Testis (tissue), 3 donors: ENCODE results near the gene ANO6. TPM values are rescaled to one million over a fixed set of nuclear protein-coding genes. Genes with fewer than 3 reads are reported as not detected.

Experiments used
- DNase-seq: peaks from one replicate; pipeline ENCODE4 v3.0.0-alpha.2; 2019
- H3K27ac ChIP-seq, 2 donors: fragments of 200-600 bp; sonication (generic); one replicate each; pipeline ENCODE4 v1.5.1; 2019
- H3K27me3 ChIP-seq: fragments of 200-600 bp; sonication (generic); one replicate; pipeline ENCODE4 v1.5.1; 2019
- H3K36me3 ChIP-seq: fragments of 200-600 bp; sonication (generic); one replicate; pipeline ENCODE4 v1.5.1; 2017; ENCODE audit warnings: low read depth; ENCODE audit errors: missing control alignments
- H3K4me1 ChIP-seq: fragments of 200-600 bp; sonication (generic); one replicate; pipeline ENCODE4 v1.5.1; 2019
- H3K4me3 ChIP-seq, 2 donors: fragments of 200-600 bp; sonication (generic); one replicate each; pipeline ENCODE4 v1.5.1; 2017 to 2019
- H3K9me3 ChIP-seq: fragments of 200-600 bp; sonication (generic); one replicate; pipeline ENCODE4 v1.5.1; 2017
- CTCF ChIP-seq, 3 experiments: fragments of 450-650 bp in 2 of 3; fragments of 200-600 bp in 1 of 3; sonication (generic) in 1 of 3; IDR thresholded peaks; one replicate each; pipeline ENCODE4 v1.5.1; 2016 to 2019; ENCODE audit warnings: antibody characterized with exemption in 3 of 3, mild to moderate bottlenecking in 2 of 3, moderate library complexity in 1 of 3
- POLR2A ChIP-seq: fragments of 450-650 bp; IDR thresholded peaks from one replicate; pipeline ENCODE4 v1.6.1; 2017; ENCODE audit warnings: antibody characterized with exemption, mild to moderate bottlenecking, moderate library complexity
- WGBS, 2 donors: methylation state at CpG; one replicate each; pipeline ENCODE4 v1.1.5; 2018; 5-methylcytosine and 5-hydroxymethylcytosine counted together
- intact Hi-C: fragments of 100-400 bp; cut with DNase I; formaldehyde crosslinking; loops from one replicate; pipeline ENCODE4 v1.15.1; 2023; ENCODE audit warnings: low total_unique reads
- polyA plus RNA-seq: library from polyadenylated mRNA; stranded (reverse); fragments of 350-450 nt; fragmentation: Illumina TruSeq; extraction: RNeasy Lipid Tissue Mini Kit (QIAGEN cat#74804); gene quantifications from one replicate; pipeline ENCODE4 v1.2.3, GENCODE V29; 2014; ENCODE audit warnings: low read depth, low replicate concordance; ENCODE audit not compliant: insufficient read depth
- total RNA-seq, 2 donors: library from RNA; depleted of rRNA; stranded (reverse); fragments of >200 nt; gene quantifications; one replicate each; pipeline ENCODE4 v1.2.3, GENCODE V29; 2016

ANO6 gene
- total and polyA plus RNA-seq, 3 donors from 2014 or later: 33.1 to 75.7 (median 58.0) TPM

DNA sequence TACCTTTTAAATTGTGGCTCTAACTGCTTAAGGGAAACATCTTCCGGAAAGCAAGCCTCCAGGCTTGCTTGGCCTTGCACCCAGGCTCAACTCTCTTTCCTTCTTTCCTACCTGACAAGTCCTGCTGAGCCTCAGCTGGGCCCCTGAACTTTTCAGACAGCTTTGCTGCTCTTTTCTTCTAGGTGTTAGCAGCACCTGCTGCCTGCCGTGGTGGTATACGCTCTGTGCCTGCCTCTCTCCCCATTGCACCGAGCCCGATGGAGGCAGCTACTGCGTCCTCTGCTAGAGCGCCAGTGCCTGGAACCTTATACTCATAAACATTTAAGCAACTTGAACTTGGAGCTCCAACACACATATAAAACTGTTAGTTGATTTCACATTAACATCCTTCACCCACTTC lies 195.7 kb downstream of the ANO6 start:
- Histone ChIP-seq H3K27ac (no peak overlapping the region), H3K36me3 (no peaks in the 10 kb centered on the region), H3K27me3 (no peaks in the 10 kb centered on the region), H3K4me1 (peaks cover 8% of the 10 kb centered on the region), H3K4me3 (no peak overlapping the region), H3K9me3 (no peaks in the 10 kb centered on the region)
- no peak for TF ChIP-seq CTCF (IDR thresholded peaks at IDR 0.05)
- no peak for TF ChIP-seq POLR2A
- no peak for DNase-seq
- 93 to 97% methylated on average over 7 of the region's 7 CpGs for WGBS, 2 donors
- intact Hi-C loops: no loop called here

DNA sequence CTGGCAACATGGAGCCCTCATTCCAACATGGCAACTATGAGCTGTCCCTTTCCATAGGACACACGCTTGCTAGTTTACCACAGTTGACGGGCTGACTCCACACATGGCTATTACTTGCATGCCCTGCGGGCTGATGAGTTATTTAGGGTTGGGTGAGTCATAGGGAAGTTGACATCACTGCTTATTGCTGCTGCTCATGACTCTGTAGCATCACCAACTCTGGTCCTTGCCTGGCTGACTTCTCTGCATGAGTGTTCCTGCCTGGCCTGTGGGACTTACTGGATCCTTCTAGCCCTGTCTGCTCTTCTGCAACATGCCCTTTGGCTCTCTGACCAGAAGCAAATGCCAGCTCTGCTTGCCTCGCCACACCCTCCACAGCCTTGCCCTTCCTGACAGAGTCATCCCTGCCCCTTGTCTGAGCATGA lies 199.5 kb downstream of the ANO6 start:
- no peaks in the 10 kb centered on the region for H3K9me3 ChIP-seq
- H3K27me3 ChIP-seq: no peaks in the 10 kb centered on the region
- WGBS, 2 donors: 73 to 91% methylated on average over 4 of the region's 4 CpGs
- no peak for DNase-seq
- H3K4me3 ChIP-seq: no peak overlapping the region
- no peaks in the 10 kb centered on the region for H3K4me1 ChIP-seq
- no peak overlapping the region for H3K27ac ChIP-seq
- TF ChIP-seq POLR2A (no peak), CTCF (IDR thresholded peaks at IDR 0.05) (no peak)
- H3K36me3 ChIP-seq: no peaks in the 10 kb centered on the region
- intact Hi-C loops: no loop called here

GRCh38 chr12:45416126-45416525 lies 200.2 kb downstream of the ANO6 start:
- Histone ChIP-seq H3K4me3 (no peak overlapping the region), H3K27ac (no peak overlapping the region), H3K27me3 (no peaks in the 10 kb centered on the region), H3K9me3 (no peaks in the 10 kb centered on the region), H3K36me3 (no peaks in the 10 kb centered on the region), H3K4me1 (no peaks in the 10 kb centered on the region)
- DNase-seq: no peak
- no peak for TF ChIP-seq CTCF (IDR thresholded peaks at IDR 0.05)
- no peak for TF ChIP-seq POLR2A
- WGBS, 2 donors: 68 to 73% methylated on average over 2 of the region's 2 CpGs
- intact Hi-C loops: no loop called here

- WGBS, 2 donors: 88 to 94% methylated on average over 1 of the region's 1 CpG
- intact Hi-C loops: no loop called here
Observed at GRCh38 chr12:45418520-45418919, 202.6 kb downstream of the ANO6 start.

More at GRCh38 chr12:45418520-45418919, 202.6 kb downstream of the ANO6 start:
- H3K4me1 ChIP-seq: no peaks in the 10 kb centered on the region
- H3K4me3 ChIP-seq: no peak overlapping the region
- TF ChIP-seq CTCF (IDR thresholded peaks at IDR 0.05) (no peak), POLR2A (no peak)
- H3K27ac ChIP-seq: no peak overlapping the region
- H3K27me3 ChIP-seq: no peaks in the 10 kb centered on the region
- no peaks in the 10 kb centered on the region for H3K36me3 ChIP-seq
- DNase-seq: no peak
- H3K9me3 ChIP-seq: no peaks in the 10 kb centered on the region
